CD14-positive monocyte (primary cell): ENCODE results near the gene ROBO4. TPM values are rescaled to one million over a fixed set of nuclear protein-coding genes. Genes with fewer than 3 reads are reported as not detected.
A peak's percentile ranks its signal among the peaks of the same experiment; 100 is the strongest.

Experiments
- DNase-seq, 3 donors: peaks; one replicate each; pipeline ENCODE4 v3.0.0-alpha.2; 2011 to 2022
- H2AFZ ChIP-seq: 2 replicates; pipeline ENCODE4 v1.6.0; 2012; ENCODE audit warnings: mild to moderate bottlenecking, low read depth, low read length, inconsistent platforms; ENCODE audit not compliant: insufficient read depth, poor library complexity, severe bottlenecking
- H3K27ac ChIP-seq, 2 donors: 1 replicate in 1 of 2; 2 replicates in 1 of 2; pipeline ENCODE4 v1.5.1; 2012 to 2013; ENCODE audit warnings: low read length in 2 of 2, control low read depth in 1 of 2, inconsistent platforms in 1 of 2, low read depth in 1 of 2, mild to moderate bottlenecking in 1 of 2
- H3K27me3 ChIP-seq, 2 donors: one replicate each; pipeline versions ENCODE4 v1.6.0 to v1.6.1; 2011 to 2013; ENCODE audit warnings: low read length in 2 of 2; ENCODE audit not compliant: control insufficient read depth in 2 of 2, insufficient read depth in 2 of 2
- H3K36me3 ChIP-seq, 2 donors: replicated peaks in 1 of 2; 1 replicate in 1 of 2; 2 replicates in 1 of 2; pipeline versions ENCODE4 v1.5.1 to v1.6.1; 2012 to 2013; ENCODE audit warnings: low read length in 2 of 2, control low read depth in 1 of 2, inconsistent platforms in 1 of 2, mild to moderate bottlenecking in 1 of 2; ENCODE audit not compliant: insufficient read depth in 2 of 2, control insufficient read depth in 1 of 2
- H3K4me1 ChIP-seq, 2 donors: 1 replicate in 1 of 2; 2 replicates in 1 of 2; pipeline versions ENCODE4 v1.5.1 to v1.6.1; 2012 to 2013; ENCODE audit warnings: low read length in 2 of 2, control low read depth in 1 of 2, inconsistent platforms in 1 of 2, mild to moderate bottlenecking in 1 of 2, moderate library complexity in 1 of 2; ENCODE audit not compliant: insufficient read depth in 2 of 2, control insufficient read depth in 1 of 2
- H3K4me2 ChIP-seq: replicated peaks from 2 replicates; pipeline ENCODE3; 2012; ENCODE audit warnings: low read length, moderate library complexity, mild to moderate bottlenecking; ENCODE audit not compliant: poor library complexity, severe bottlenecking; ENCODE audit errors: extremely low read depth
- H3K4me3 ChIP-seq, 3 experiments: fragments of 200-600 bp in 1 of 3; sonication (generic) in 1 of 3; replicated peaks in 1 of 3; 1 replicate in 2 of 3; 2 replicates in 1 of 3; pipeline ENCODE4 v1.5.1; 2011 to 2013; ENCODE audit warnings: low read length in 3 of 3, mild to moderate bottlenecking in 3 of 3, control low read depth in 2 of 3, low read depth in 2 of 3, inconsistent platforms in 1 of 3, moderate library complexity in 1 of 3
- H3K79me2 ChIP-seq: 2 replicates; pipeline ENCODE4 v1.6.0; 2012; ENCODE audit warnings: mild to moderate bottlenecking, control low read depth, inconsistent platforms, low read length, moderate library complexity; ENCODE audit not compliant: insufficient read depth
- H3K9ac ChIP-seq: 2 replicates; pipeline ENCODE4 v1.6.0; 2017; ENCODE audit warnings: low read length, mild to moderate bottlenecking; ENCODE audit not compliant: insufficient read depth, poor library complexity, severe bottlenecking
- H3K9me3 ChIP-seq, 2 donors: replicated peaks in 1 of 2; 1 replicate in 1 of 2; 2 replicates in 1 of 2; pipeline versions ENCODE4 v1.5.1 to v1.6.1; 2012 to 2013; ENCODE audit warnings: low read length in 2 of 2, control low read depth in 1 of 2; ENCODE audit not compliant: control insufficient read depth in 1 of 2, insufficient read depth in 1 of 2
- H4K20me1 ChIP-seq: 2 replicates; pipeline ENCODE4 v1.6.0; 2012; ENCODE audit warnings: mild to moderate bottlenecking, low read length, control low read depth, moderate library complexity; ENCODE audit not compliant: insufficient read depth
- H3K27ac Mint-ChIP-seq, 7 donors: one replicate each; pipeline ENCODE4 v1.8.0; 2020; ENCODE audit warnings: mild to moderate bottlenecking in 7 of 7, mixed read lengths in 7 of 7, moderate library complexity in 6 of 7, inconsistent platforms in 2 of 7
- H3K27me3 Mint-ChIP-seq, 3 donors: one replicate each; pipeline ENCODE4 v1.8.0; 2021 to 2022; ENCODE audit warnings: low read depth in 3 of 3, mild to moderate bottlenecking in 3 of 3, mixed read lengths in 3 of 3, moderate library complexity in 3 of 3, inconsistent platforms in 1 of 3
- H3K36me3 Mint-ChIP-seq, 2 donors: one replicate each; pipeline ENCODE4 v1.8.0; 2020; ENCODE audit warnings: mixed read lengths in 2 of 2, inconsistent platforms in 1 of 2, mild to moderate bottlenecking in 1 of 2
- H3K4me1 Mint-ChIP-seq: one replicate; pipeline ENCODE4 v1.8.0; 2020; ENCODE audit warnings: mild to moderate bottlenecking, mixed read lengths
- H3K4me3 Mint-ChIP-seq, 2 donors: one replicate each; pipeline ENCODE4 v1.8.0; 2020; ENCODE audit warnings: mild to moderate bottlenecking in 2 of 2, mixed read lengths in 2 of 2, moderate library complexity in 1 of 2
- H3K9me3 Mint-ChIP-seq, 7 donors: one replicate each; pipeline ENCODE4 v1.8.0; 2020 to 2022; ENCODE audit warnings: mixed read lengths in 7 of 7, mild to moderate bottlenecking in 6 of 7, moderate library complexity in 6 of 7, inconsistent platforms in 2 of 7
- WGBS: methylation state at CpG from one replicate; pipeline ENCODE4 v1.1.5; 2013; ENCODE audit warnings: missing lambda C conversion rate; ENCODE audit not compliant: insufficient coverage; 5-methylcytosine and 5-hydroxymethylcytosine counted together
- intact Hi-C, 2 donors: fragments of 100-400 bp; cut with micrococcal nuclease; formaldehyde crosslinking; loops; one replicate each; pipeline versions ENCODE4 v1.15.0 to v1.15.1; 2023
- polyA plus RNA-seq, 3 donors: library from polyadenylated mRNA; depleted of rRNA in 1 of 3; unstranded in 2 of 3; stranded (reverse) in 1 of 3; fragments of 300-500 nt in 2 of 3; fragments of >200 nt in 1 of 3; fragmentation: Illumina TruSeq in 2 of 3; gene quantifications; 1 replicate in 2 of 3; 2 replicates in 1 of 3; pipeline ENCODE4 v1.2.3, GENCODE V29; 2012 to 2021
- TF ChIP-seq, protein P1 (sequence below): fragments of 200-600 bp; IDR thresholded peaks from one replicate; pipeline ENCODE4 v1.8.0; 2022; ENCODE audit warnings: antibody characterized with exemption, mild to moderate bottlenecking

The ROBO4 gene
- polyA plus RNA-seq, 3 donors: 0.19 to 0.20 TPM; not detected in 1

- no peaks in the 10 kb centered on the region for H3K36me3 Mint-ChIP-seq
- no peaks in the 10 kb centered on the region for H3K79me2 ChIP-seq
- H3K9me3 Mint-ChIP-seq: peaks cover 0 to 12% (median 9%) of the 10 kb centered on the region in 7 donors
- H3K4me1 Mint-ChIP-seq: peaks cover 26% of the 10 kb centered on the region
- peaks cover 21 to 23% (median 22%) of the 10 kb centered on the region in 3 donors for H3K27me3 Mint-ChIP-seq
- H3K4me3 ChIP-seq: no peak within 1 kb of the TSS
- H3K4me1 ChIP-seq: peaks cover 4 to 10% of the 10 kb centered on the region in 2 donors
- H3K27me3 ChIP-seq: peaks cover 10 to 13% of the 10 kb centered on the region in 2 donors
- H3K36me3 ChIP-seq: no peaks in the 10 kb centered on the region
- WGBS: 92% methylated on average over 3 of the region's 3 CpGs
- no peak within 1 kb of the TSS for H3K9ac ChIP-seq
- no peak within 1 kb of the TSS for H3K27ac ChIP-seq
- H3K9me3 ChIP-seq: peaks cover 0 to 6% of the 10 kb centered on the region in 2 donors
- no peak within 1 kb of the TSS for H3K4me3 Mint-ChIP-seq
- H3K27ac Mint-ChIP-seq: peak within 1 kb of the TSS in 2 of 7 donors; percentile 14 to 19
- no peak for DNase-seq
- H2AFZ ChIP-seq: peak within 1 kb of the TSS; percentile 20
- intact Hi-C loops: no loop called here
- no peak within 1 kb of the TSS for H3K4me2 ChIP-seq
- no peaks in the 10 kb centered on the region for H4K20me1 ChIP-seq
- TF ChIP-seq, protein P1, sequence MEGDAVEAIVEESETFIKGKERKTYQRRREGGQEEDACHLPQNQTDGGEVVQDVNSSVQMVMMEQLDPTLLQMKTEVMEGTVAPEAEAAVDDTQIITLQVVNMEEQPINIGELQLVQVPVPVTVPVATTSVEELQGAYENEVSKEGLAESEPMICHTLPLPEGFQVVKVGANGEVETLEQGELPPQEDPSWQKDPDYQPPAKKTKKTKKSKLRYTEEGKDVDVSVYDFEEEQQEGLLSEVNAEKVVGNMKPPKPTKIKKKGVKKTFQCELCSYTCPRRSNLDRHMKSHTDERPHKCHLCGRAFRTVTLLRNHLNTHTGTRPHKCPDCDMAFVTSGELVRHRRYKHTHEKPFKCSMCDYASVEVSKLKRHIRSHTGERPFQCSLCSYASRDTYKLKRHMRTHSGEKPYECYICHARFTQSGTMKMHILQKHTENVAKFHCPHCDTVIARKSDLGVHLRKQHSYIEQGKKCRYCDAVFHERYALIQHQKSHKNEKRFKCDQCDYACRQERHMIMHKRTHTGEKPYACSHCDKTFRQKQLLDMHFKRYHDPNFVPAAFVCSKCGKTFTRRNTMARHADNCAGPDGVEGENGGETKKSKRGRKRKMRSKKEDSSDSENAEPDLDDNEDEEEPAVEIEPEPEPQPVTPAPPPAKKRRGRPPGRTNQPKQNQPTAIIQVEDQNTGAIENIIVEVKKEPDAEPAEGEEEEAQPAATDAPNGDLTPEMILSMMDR: no peak
These were observed 21.3 kb upstream of the ROBO4 start, which contains the start of gene HEPN1 for GRCh38 chr11:124918950-124919349. Gene HEPN1 (plus strand): TSS chr11:124919250.

- Histone ChIP-seq H2AFZ (no peak overlapping the region), H3K9me3 (peaks cover 5 to 9% of the 10 kb centered on the region in 2 donors), H3K27ac (no peak overlapping the region), H3K79me2 (no peaks in the 10 kb centered on the region), H3K27me3 (peaks cover 10 to 13% of the 10 kb centered on the region in 2 donors), H3K4me1 (peaks cover 4 to 10% of the 10 kb centered on the region in 2 donors), H3K36me3 (no peaks in the 10 kb centered on the region), H3K9ac (no peak overlapping the region), H3K4me2 (no peak overlapping the region), H4K20me1 (no peaks in the 10 kb centered on the region), H3K4me3 (no peak overlapping the region)
- no peaks in the 10 kb centered on the region for H3K36me3 Mint-ChIP-seq
- intact Hi-C loops: no loop called here
- H3K27me3 Mint-ChIP-seq: peaks cover 18 to 21% (median 18%) of the 10 kb centered on the region in 3 donors
- H3K4me1 Mint-ChIP-seq: peaks cover 26% of the 10 kb centered on the region
- H3K9me3 Mint-ChIP-seq: peaks cover 0 to 13% (median 12%) of the 10 kb centered on the region in 7 donors
- TF ChIP-seq, protein P1: no peak
- no peak for DNase-seq
- WGBS: 100% methylated on average over 3 of the region's 6 CpGs
- no peak overlapping the region for H3K4me3 Mint-ChIP-seq
- H3K27ac Mint-ChIP-seq: peak overlapping the region in 1 of 7 donors; percentile 10
These were observed 19.5 kb upstream of the ROBO4 start for GRCh38 chr11:124917115-124917637.
